IPS DF 6.9 (cell line): Measurements from ENCODE around the gene SFMBT2.

Source experiments
- DNase-seq: peaks from one replicate; pipeline ENCODE4 v3.0.0-alpha.2; 2013; ENCODE audit warnings: low read depth, low spot score
- H3K27ac ChIP-seq: one replicate; pipeline ENCODE4 v1.5.1; 2013; ENCODE audit warnings: low read length, control low read depth
- H3K27me3 ChIP-seq: 2 replicates; pipeline ENCODE4 v1.6.1; 2013; ENCODE audit warnings: mild to moderate bottlenecking, low read length; ENCODE audit not compliant: control insufficient read depth, insufficient read depth
- H3K36me3 ChIP-seq: 2 replicates; pipeline ENCODE4 v1.6.1; 2013; ENCODE audit warnings: low read length; ENCODE audit not compliant: control insufficient read depth, insufficient read depth
- H3K4me1 ChIP-seq: 2 replicates; pipeline ENCODE4 v1.6.1; 2013; ENCODE audit warnings: low read length; ENCODE audit not compliant: control insufficient read depth, insufficient read depth
- H3K4me3 ChIP-seq: 2 replicates; pipeline ENCODE4 v1.5.1; 2013; ENCODE audit warnings: mild to moderate bottlenecking, low read length
- H3K9me3 ChIP-seq: 2 replicates; pipeline ENCODE4 v1.6.1; 2013; ENCODE audit warnings: low read length, inconsistent platforms; ENCODE audit not compliant: control insufficient read depth, insufficient read depth
- WGBS: extraction: QIAGEN DNeasy Blood & Tissue Kit; methylation state at CpG from one replicate; pipeline ENCODE4 v1.1.7; 2013; ENCODE audit warnings: mixed read lengths, missing lambda C conversion rate; ENCODE audit not compliant: insufficient read length, insufficient coverage; 5-methylcytosine and 5-hydroxymethylcytosine counted together

The SFMBT2 gene

DNA sequence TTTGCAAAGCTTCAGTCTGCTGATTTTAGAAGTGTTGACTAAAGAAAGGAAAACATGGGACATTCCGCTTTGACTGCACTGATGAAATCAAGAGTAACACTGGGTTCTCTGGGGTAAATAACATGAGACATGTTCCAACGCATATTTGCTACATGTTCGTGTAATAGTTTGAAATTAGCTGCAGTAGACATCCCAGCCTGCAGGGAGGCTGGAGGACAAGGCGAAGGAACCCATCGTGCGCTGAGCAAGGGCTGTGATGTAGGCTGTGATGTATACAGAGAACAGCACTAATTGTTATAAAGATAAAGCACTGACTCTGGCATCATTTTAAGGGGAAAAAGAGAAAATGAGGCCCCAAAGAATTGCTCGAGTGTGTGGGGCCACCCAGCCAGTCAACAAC lies 40.3 kb downstream of the SFMBT2 start:
- WGBS = no CpG with 5 or more reads among the region's 7 CpGs
- Histone ChIP-seq H3K36me3 (peaks cover 6% of the 10 kb centered on the region; the same call in 1 of the 2 replicates), H3K4me3 (no peak overlapping the region), H3K9me3 (no peaks in the 10 kb centered on the region), H3K4me1 (no peaks in the 10 kb centered on the region), H3K27ac (no peak overlapping the region), H3K27me3 (no peaks in the 10 kb centered on the region)
- no peak for DNase-seq

DNA sequence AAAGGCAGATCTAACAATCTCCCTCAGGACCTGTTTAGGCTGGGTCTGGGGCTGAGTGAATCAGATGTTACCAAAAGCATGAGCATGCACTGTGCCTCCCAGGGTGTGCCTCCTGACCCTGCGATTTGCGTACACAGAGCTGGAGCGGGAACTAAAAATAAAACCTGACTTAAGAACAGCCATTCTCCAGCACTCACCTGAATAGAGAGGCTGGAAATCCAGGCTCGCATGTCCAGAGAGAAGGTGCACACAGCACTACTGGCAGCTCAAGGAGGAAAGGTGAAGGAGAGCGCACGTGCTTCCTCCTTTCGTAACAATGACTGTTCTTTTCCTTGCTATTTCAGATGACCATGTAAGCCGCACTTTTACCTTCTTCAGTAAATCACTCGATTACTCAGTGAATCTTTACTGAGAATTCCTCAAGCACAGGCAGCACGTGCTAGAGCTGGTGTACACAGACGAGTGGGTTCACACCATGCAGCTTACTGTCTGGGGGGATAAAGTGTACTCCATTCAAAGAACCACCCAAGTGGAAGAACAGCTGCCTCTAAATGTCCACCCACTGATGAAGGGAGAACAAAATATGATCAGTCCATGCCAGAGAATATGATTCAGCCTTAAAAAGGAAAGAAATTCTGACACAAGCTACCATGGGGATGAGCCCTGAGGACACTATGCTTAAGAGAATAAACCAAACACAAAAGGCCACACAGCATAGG lies 45.6 kb downstream of the SFMBT2 start:
- H3K36me3 ChIP-seq = peaks cover 4% of the 10 kb centered on the region; the same call in 1 of the 2 replicates
- H3K27me3 ChIP-seq = no peaks in the 10 kb centered on the region
- no peaks in the 10 kb centered on the region for H3K4me1 ChIP-seq
- DNase-seq = no peak
- H3K4me3 ChIP-seq = no peak overlapping the region
- WGBS = no CpG with 5 or more reads among the region's 11 CpGs
- H3K27ac ChIP-seq = no peak overlapping the region
- H3K9me3 ChIP-seq = no peaks in the 10 kb centered on the region

DNA sequence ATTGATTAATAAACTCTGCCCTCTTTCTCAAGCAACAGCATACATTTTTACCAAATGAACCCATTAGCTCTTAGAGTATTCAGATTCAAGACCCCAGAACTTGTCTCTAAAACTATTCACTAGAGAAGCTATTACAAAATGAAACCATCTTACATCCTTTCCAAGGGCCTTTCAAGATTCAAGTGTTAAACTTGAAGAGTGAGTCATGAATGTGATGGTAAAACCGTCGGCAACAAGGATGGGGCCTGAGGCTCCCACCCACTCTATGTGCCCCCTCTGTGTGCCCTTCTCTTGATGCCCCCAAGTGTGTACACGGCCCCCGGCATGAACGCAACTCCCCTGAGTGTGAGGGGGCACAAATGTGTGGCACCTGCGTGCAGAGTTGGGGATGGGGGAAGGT lies 46.4 kb downstream of the SFMBT2 start:
- peaks cover 4% of the 10 kb centered on the region; the same call in 1 of the 2 replicates for H3K36me3 ChIP-seq
- H3K27me3 ChIP-seq = no peaks in the 10 kb centered on the region
- no peak overlapping the region for H3K4me3 ChIP-seq
- H3K9me3 ChIP-seq = no peaks in the 10 kb centered on the region
- no peak for DNase-seq
- no peaks in the 10 kb centered on the region for H3K4me1 ChIP-seq
- WGBS = no CpG with 5 or more reads among the region's 6 CpGs
- H3K27ac ChIP-seq = no peak overlapping the region

DNA sequence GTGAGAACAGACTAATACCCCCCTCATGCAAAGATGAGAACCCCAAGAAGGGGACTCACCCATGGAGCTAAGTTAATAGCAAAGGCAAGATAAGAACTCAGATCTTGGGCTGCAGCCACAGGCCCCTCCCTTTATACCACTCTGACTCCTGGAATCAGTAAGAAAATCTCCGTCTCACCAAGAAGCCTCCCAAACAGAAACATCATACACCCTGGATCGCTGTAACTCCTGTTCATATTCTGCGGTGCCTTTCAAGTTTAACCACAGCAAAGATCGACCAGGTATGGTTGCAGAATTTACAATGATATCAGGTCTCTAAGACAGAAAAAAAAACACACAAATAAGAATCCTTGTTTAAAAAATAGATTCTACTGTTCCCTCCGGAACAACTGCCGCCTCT lies 47.1 kb downstream of the SFMBT2 start:
- no peaks in the 10 kb centered on the region for H3K9me3 ChIP-seq
- H3K4me1 ChIP-seq = no peaks in the 10 kb centered on the region
- H3K36me3 ChIP-seq = peaks cover 7% of the 10 kb centered on the region; the same call in 1 of the 2 replicates
- no peak overlapping the region for H3K27ac ChIP-seq
- no peaks in the 10 kb centered on the region for H3K27me3 ChIP-seq
- no CpG with 5 or more reads among the region's 6 CpGs for WGBS
- DNase-seq = no peak
- H3K4me3 ChIP-seq = no peak overlapping the region

DNA sequence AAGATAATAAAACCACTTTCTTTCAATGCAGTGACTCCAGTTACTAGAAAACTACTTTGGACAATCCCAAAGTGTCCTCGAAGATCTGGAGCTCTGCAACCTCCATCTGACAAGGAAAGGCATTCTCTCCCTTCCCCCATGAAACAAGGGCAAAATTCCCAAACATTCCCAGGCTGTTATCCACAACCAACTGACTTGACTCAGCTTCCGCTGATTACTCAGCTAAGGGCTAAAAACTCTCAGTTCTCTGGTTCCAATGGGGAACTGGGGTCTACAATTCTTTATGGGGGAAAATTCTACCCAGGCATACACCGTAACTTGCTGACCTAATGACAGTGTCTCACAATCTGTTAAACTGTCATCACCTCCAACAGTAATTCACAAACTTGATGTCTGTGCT lies 48.4 kb downstream of the SFMBT2 start:
- Histone ChIP-seq H3K4me1 (no peaks in the 10 kb centered on the region), H3K4me3 (no peak overlapping the region), H3K27me3 (no peaks in the 10 kb centered on the region), H3K27ac (no peak overlapping the region), H3K36me3 (peaks cover 6% of the 10 kb centered on the region; the same call in 1 of the 2 replicates), H3K9me3 (no peaks in the 10 kb centered on the region)
- WGBS = no CpG with 5 or more reads among the region's 3 CpGs
- no peak for DNase-seq

DNA sequence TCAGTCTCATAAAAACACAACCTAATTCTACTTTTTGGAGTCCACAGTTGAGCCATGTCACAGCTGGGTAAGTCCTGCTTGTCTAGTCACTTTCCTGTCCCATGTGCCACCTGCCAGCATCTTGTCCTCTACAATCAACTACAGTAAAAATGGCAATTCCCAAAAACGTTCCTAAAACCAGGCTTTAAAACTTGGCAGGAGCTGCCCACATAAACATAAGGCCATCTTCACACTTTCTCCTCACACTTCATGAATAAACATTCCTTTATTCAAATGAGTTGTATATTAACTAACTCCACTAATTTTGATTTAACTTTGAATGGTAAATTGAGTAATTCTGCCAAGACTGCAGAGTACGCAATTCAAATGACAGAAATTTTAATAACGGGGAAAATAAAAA lies 49.5 kb downstream of the SFMBT2 start:
- peaks cover 3% of the 10 kb centered on the region; the same call in 1 of the 2 replicates for H3K36me3 ChIP-seq

DNA sequence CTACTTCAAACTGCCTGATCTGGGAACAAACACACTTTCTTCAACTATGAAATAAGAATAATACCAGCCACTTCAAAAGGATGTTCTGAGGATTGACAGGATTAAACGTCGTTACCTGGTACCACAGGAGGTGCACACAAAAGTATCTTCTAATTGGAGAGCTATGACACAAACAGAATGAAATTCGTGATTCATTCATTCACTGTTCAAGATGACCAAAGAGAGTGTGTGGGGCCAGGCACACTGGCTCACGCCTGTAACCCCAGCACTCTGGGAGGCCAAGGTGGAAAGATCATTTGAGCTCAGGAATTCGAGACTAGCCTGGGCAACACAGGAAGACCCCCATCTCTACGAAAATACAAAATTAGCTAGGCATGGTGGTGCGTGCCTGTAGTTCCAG lies 50.9 kb downstream of the SFMBT2 start:
- no CpG with 5 or more reads among the region's 7 CpGs for WGBS
- no peak overlapping the region; the same call in 1 of the 2 replicates for H3K4me3 ChIP-seq
- no peaks in the 10 kb centered on the region for H3K9me3 ChIP-seq
- no peaks in the 10 kb centered on the region for H3K27me3 ChIP-seq
- no peak overlapping the region for H3K27ac ChIP-seq
- no peak for DNase-seq
- peaks cover 3% of the 10 kb centered on the region; the same call in 1 of the 2 replicates for H3K36me3 ChIP-seq
- H3K4me1 ChIP-seq = no peaks in the 10 kb centered on the region

More for the DNA sequence above, 49.5 kb downstream of the SFMBT2 start:
- H3K27me3 ChIP-seq = no peaks in the 10 kb centered on the region
- H3K4me3 ChIP-seq = no peak overlapping the region
- H3K9me3 ChIP-seq = no peaks in the 10 kb centered on the region
- no peak for DNase-seq
- no peak overlapping the region for H3K27ac ChIP-seq
- no CpG with 5 or more reads among the region's 3 CpGs for WGBS
- no peaks in the 10 kb centered on the region for H3K4me1 ChIP-seq

DNA sequence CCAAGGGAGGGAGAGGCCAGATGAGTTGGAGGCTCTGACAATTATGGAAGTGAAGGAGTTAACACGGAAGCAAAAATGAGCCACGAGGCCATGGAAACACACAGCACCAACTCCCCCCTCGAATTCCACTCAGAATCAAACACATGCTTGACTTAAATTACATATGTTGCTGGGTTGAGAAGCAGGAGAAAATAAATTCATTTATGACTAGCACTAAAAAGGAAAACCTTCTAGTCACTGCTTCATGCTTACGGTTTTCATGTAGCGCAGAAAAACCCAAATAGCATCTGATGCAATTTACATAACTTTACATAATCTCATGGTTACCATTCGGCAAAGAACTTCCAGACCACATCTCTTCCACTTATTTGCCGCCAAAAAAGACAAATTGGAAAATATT lies 51.5 kb downstream of the SFMBT2 start:
- H3K27ac ChIP-seq = no peak overlapping the region
- no peak for DNase-seq
- H3K27me3 ChIP-seq = no peaks in the 10 kb centered on the region
- no peak overlapping the region for H3K4me3 ChIP-seq
- no peaks in the 10 kb centered on the region for H3K4me1 ChIP-seq
- peaks cover 3% of the 10 kb centered on the region; the same call in 1 of the 2 replicates for H3K36me3 ChIP-seq
- H3K9me3 ChIP-seq = no peaks in the 10 kb centered on the region
- no CpG with 5 or more reads among the region's 7 CpGs for WGBS

DNA sequence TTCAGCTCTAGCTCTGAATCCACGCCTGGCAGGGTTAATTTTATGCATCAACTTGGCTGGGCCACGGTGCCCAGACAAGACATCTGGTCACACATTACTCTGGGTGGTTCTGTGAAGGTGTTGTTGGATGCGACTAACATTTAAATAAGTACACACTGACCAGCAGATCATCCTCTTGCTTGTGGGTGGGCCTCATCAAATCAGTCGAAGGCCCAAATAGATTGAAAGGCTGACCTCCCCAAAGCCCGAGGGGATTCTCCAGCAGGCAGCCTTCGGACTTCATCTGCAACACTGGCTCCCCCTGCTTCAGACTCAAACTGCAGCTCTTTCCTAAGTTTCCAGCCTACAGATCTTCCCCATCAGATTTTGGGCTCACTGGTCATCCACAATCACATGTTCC lies 53.6 kb downstream of the SFMBT2 start:
- H3K36me3 ChIP-seq = peaks cover 3% of the 10 kb centered on the region; the same call in 1 of the 2 replicates
- H3K27ac ChIP-seq = no peak overlapping the region
- H3K9me3 ChIP-seq = no peaks in the 10 kb centered on the region
- no peaks in the 10 kb centered on the region for H3K27me3 ChIP-seq
- no peak overlapping the region for H3K4me3 ChIP-seq
- no peaks in the 10 kb centered on the region for H3K4me1 ChIP-seq
- WGBS = no CpG with 5 or more reads among the region's 6 CpGs
- no peak for DNase-seq

DNA sequence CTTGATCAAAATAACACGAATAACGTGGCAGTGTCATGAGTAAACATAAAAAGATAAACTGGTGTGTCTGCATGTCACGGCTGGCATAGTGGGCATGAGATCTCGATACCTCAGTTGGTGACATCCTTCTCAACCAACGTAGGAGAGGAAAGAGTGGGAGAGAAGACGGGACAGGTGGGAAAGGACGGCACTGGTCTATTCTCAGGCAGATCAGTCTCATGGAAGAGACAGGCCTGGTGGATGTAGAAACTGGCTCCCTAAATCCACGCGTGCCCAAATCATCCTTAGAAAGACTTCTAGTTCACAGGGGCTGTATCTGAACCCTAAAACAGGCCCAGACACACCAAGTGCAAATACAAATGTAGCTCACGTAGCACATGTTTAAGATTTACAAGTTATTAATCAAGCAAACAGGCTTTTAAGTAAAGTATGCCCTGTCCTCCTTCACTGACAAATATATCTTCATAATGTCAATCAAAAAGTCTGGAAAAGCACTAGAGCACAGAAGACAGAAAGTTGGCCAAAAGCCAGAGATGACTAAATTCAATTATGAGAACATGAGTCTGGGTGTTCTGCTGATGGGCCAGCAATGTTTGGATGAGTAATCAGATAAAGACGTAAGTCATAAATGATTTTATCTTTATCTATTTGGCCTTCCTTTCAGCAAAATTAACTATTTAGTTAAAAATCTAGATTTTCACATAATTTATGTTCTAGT lies 56.3 kb downstream of the SFMBT2 start:
- DNase-seq = no peak
- Histone ChIP-seq H3K27me3 (no peaks in the 10 kb centered on the region), H3K4me3 (no peak overlapping the region), H3K27ac (no peak overlapping the region), H3K36me3 (peaks cover 3% of the 10 kb centered on the region; the same call in 1 of the 2 replicates), H3K9me3 (no peaks in the 10 kb centered on the region), H3K4me1 (no peaks in the 10 kb centered on the region)
- no CpG with 5 or more reads among the region's 11 CpGs for WGBS
